NB4 (cell line): Measurements from ENCODE around the gene DNAJB13.

ENCODE experiments used
- DNase-seq: peaks from one replicate; pipeline ENCODE4 v3.0.0; 2010; ENCODE audit warnings: low read depth
- H3K4me3 ChIP-seq: one replicate; pipeline ENCODE4 v1.5.1; 2011; ENCODE audit warnings: mild to moderate bottlenecking, low read depth, low read length, moderate library complexity
- MYC ChIP-seq: IDR thresholded peaks from 2 replicates; pipeline ENCODE4 v1.6.1; 2011; ENCODE audit warnings: low read depth, low read length
- POLR2A ChIP-seq: IDR thresholded peaks from 2 replicates; pipeline ENCODE4 v1.6.1; 2011; ENCODE audit warnings: mild to moderate bottlenecking; ENCODE audit not compliant: insufficient read length; ENCODE audit errors: extremely low read depth
- TF ChIP-seq, protein P1 (sequence below): IDR thresholded peaks from one replicate; pipeline ENCODE4 v1.5.1; 2012; ENCODE audit warnings: low read depth, low read length
- TF ChIP-seq, protein P2 (sequence below): IDR thresholded peaks from 2 replicates; pipeline ENCODE4 v1.6.1; 2011; ENCODE audit warnings: low read depth, low read length

The DNAJB13 gene

DNA sequence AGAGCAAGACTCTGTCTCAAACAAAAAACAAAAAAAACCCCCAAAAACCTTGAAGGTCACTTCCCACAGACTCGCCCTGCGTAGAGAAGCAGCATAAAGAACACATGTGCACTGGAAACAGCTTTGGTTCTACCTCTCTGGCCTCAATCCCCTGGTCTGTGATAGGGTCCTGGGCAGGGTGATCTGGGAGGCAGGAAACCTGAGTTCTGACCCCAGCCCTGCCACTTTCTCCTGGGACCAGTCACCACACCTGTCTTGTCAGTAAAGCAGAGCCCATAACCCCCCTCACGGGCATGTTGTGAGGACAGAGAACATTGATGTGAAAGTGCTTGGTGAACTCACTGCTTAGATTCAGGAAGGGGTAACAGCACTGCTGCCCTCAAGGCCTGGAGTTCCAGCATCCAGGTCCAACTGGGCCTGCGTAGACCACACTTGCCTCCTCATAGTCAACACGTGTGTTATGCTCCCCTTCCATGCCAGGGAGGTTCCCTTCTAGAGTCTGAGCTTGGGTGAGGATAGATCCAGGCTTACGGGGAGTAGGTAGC, 20.4 kb downstream of the DNAJB13 start:
- TF ChIP-seq, protein P1, sequence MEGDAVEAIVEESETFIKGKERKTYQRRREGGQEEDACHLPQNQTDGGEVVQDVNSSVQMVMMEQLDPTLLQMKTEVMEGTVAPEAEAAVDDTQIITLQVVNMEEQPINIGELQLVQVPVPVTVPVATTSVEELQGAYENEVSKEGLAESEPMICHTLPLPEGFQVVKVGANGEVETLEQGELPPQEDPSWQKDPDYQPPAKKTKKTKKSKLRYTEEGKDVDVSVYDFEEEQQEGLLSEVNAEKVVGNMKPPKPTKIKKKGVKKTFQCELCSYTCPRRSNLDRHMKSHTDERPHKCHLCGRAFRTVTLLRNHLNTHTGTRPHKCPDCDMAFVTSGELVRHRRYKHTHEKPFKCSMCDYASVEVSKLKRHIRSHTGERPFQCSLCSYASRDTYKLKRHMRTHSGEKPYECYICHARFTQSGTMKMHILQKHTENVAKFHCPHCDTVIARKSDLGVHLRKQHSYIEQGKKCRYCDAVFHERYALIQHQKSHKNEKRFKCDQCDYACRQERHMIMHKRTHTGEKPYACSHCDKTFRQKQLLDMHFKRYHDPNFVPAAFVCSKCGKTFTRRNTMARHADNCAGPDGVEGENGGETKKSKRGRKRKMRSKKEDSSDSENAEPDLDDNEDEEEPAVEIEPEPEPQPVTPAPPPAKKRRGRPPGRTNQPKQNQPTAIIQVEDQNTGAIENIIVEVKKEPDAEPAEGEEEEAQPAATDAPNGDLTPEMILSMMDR: no peak
- no peak for TF ChIP-seq POLR2A
- no peak for TF ChIP-seq MYC
- TF ChIP-seq, protein P2, sequence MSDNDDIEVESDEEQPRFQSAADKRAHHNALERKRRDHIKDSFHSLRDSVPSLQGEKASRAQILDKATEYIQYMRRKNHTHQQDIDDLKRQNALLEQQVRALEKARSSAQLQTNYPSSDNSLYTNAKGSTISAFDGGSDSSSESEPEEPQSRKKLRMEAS: no peak

DNA sequence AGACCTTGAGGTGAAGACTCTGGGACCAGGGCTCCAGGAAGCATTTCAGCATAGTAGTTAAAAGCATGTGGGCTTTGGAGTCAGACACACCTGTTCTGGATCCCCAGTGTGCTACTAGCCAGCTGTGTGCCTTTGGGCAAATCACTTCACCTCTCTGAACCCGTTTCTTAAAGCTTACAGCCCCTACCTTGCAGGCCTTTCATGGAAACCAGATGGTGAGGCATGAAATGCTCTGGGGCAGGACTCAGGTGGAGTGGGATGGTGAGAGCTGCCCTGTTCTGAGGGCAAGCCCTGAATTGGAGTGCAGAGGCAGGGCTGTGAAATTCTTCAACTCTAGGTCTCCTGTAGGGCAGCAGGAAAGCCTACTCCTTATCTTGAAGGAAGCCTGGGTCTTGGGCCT, 21.4 kb downstream of the DNAJB13 start:
- DNase-seq: peak; percentile 38
- TF ChIP-seq, protein P1: no peak
- TF ChIP-seq MYC: no peak
- no peak overlapping the region for H3K4me3 ChIP-seq

More for the DNA sequence above, 20.4 kb downstream of the DNAJB13 start:
- peak; percentile 56 for DNase-seq
- H3K4me3 ChIP-seq: no peak overlapping the region

DNA sequence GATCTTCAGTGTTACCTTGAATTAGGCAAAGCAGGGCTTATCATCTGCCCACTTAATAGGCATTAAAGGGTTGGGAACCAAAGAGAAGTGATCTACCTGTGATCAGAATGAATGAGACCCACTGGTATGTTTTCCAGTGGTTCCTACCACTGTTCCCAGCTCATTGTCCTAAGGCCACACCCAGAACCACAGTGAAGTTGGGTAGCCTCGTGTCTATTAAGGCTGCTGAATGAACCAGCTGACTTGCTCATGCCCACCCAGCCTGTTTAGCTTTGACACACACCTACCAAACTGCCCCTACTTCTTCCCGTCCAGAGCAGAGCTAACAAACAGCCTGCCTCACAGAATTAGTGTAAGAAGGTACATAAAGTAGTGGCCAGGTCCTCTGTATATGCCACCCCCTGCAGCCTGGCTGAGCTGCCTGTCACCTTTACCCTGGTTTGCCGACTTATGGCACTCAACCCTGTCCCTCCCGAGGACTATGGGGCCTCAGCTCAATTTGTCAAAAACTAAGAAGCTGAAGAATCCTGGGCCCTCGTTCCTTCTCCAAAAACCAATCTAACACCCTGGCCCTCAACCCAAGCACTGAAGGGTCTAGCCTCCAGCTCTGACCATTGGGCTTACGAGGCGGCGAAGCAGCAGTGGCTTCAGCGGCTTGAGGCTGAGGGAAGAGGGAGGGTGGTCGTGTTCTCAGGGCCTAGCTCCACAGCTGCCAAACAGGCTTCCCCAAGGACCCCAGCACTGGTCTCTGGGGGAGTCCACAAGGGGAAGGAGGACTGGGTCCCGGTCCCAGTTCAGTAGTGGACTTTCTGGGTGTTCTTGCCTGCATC, 22.0 kb downstream of the DNAJB13 start:
- TF ChIP-seq, protein P1: no peak
- TF ChIP-seq, protein P2: no peak
- TF ChIP-seq POLR2A: no peak
- no peak for TF ChIP-seq MYC
- peak; percentile 37 for DNase-seq

DNA sequence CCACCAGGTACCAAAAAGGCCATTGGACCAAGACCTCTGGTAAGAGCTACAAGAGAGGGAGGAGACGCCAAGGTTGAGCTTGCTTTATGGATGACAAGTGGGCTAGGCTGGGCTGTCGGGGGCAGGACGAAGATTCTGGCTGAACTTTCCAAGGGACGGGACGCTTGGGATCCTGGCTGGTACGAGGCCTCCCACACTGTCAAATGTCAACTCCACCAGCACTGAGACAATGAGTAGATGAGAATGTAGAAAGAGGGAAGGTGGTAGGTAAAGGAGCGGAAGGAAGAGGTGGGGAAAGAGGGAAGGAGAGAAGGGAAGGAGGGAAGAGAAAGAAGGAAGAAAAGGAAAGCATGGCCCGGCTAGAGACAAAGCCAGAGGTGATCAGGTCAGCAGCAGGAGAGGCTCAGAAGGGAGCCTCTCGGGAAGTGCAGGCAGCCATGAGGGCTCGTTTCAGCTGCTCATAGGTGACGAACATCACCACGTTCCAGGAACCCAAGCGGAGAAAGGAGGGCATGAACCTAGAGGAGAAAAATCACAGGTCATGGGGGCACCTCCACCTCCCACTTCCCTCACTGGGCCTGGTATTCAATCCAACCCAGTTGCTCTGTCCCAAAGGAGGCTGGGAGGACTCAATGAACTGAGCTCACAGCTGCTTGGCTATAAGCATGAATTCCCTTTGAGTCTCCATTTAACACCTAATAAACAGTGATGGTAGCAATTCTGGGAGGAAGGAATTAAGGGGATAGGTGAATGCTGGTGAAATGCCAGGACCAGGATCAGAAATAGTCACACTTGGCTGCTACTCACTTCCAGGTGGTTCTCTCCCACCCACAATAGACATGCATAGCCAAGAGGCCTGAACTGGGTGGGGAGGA, 24.0 kb downstream of the DNAJB13 start:
- DNase-seq: no peak

More for the DNA sequence above, 22.0 kb downstream of the DNAJB13 start:
- H3K4me3 ChIP-seq: no peak overlapping the region

DNA sequence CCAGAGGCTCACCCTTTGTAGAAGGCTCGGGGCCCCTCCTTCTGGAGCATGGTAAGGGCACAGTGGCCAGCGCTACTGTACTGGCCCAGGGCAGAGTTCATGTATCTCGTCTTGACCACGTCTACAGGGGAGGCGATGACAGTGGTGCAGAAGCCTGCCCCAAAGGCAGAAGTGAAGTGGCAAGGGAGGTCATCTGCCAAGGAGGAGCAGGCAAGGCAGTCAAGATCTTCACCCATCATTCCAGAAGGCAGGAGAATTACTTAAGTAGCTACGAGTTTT, 24.6 kb downstream of the DNAJB13 start:
- H3K4me3 ChIP-seq: no peak overlapping the region
- TF ChIP-seq, protein P2: no peak
- TF ChIP-seq MYC: no peak
- no peak for TF ChIP-seq POLR2A
- TF ChIP-seq, protein P1: no peak
- DNase-seq: no peak

More for the DNA sequence above, 24.0 kb downstream of the DNAJB13 start:
- H3K4me3 ChIP-seq: no peak overlapping the region
- TF ChIP-seq, protein P1: no peak
- no peak for TF ChIP-seq MYC
- TF ChIP-seq, protein P2: no peak
- TF ChIP-seq POLR2A: no peak
